Activated CD4-positive, alpha-beta T cell treated with anti-CD3 and anti-CD28 coated beads, Interleukin-2, amount 50 U/mL, for 1 hour (primary cell): Measurements from ENCODE around the gene RUVBL2.

Source experiments
- DNase-seq: peaks from one replicate; pipeline ENCODE4 v3.0.0-alpha.2; 2020

The RUVBL2 gene

DNA sequence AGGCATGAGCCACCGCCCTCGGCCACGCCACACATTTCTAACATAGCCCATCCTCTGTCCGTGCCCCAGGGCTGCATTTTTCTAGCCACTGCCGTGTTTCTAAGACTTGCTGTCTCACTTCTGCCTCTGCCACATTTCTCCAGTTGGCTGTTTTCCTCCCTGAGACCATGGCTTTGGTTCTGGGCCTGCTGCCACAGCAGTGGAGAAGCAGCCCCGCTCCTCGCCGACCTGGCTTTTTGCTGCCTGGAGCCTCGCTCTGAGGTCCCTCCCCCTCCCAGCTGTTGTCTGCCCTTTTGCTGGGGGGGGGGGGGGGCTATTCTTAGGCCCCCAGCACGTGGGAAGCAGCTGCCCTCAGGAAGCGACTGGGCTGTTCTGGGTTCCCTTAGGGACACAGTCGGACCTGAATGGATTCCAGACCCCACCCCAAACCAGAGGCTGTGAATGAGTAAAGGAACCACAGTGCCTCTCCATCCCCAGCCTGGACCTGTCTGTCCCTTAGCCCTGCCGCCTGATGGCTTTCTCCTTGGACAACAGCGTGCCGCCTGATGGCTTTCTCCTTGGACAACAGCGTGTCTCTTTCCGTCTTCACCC, 3.9 kb upstream of the RUVBL2 start:
- no peak for DNase-seq

DNA sequence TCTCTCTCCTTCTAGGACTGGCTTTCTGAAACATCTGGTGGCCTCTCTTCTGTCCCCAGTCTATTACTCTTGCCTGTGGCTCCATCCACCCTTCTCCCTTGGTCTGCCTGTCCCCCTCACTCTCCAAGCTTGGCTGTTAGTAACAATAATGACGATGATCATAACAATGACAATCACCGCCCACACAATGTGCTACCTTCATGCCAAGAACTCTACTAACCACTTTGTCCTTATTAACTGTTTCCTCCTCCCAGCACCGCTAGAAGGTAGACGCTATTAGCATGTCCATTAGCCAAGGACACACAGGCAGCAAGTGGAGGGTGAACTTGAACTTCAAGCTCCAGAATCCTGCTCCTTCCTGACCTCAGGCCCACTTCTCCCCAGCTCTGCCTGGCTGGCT, 3.3 kb upstream of the RUVBL2 start:
- DNase-seq: no peak

DNA sequence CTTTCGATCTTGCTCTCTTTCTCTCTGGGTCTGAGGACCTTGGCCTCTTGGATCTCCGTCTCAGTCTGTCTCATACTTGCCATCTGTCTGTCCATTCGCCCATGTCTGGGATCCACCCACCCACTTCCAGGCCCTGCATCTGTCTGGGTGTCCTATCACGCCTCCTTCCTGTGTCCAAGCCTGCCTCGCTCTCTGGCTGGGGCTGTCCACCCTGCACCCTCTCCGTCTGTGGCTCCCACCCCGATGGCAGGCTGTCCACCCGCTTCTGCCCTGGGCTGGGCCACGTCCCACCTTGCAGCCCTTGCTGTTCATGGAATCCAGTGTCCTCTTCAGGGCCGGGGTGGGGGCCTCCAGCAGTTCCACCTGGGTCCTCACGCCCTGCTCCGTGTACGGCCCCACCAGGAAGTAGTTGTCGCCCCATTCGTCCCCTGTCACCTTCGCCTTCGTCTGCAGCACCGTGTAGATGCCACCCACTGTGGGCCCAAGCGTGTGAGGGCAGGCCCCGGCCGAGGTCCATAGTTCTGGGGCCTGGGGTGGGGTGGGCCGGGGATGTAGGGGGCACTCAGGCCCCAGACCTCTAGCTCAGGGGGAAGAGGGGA, 2.6 kb upstream of the RUVBL2 start:
- DNase-seq: no peak

DNA sequence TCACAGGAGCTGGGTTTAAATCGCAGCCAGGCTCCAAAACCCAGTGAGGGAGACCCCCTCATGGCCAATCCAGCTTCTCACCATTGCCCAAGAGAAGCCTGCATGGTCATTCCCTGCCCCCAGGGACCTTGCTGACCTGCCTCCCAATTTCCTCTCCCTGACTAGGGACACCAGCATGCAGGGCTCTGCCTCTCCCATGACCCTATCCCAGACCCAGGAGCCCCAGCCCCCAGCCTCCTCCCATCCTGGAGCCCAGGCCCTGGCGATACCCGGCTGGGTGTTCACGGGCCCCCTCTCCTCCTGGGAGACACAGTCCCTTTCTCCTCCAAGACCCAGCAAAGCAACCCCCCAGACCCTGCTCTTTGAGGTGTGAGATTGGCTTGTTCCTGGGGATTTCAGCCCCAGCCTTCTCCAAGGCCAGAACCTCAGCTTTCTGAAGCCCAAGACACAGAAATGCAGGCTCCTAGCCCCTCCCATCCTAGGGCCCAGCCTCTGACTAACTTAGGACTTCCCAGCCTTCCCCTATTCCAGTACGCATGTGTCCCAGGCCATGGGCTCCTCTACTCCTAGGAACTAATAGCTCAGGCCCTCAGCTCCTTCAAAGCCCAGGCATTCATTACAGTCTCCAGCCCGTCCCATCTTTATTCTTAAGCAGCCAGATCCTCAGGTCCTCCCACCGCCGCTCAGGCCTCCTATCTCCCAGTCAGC, 1.7 kb upstream of the RUVBL2 start:
- DNase-seq: no peak

DNA sequence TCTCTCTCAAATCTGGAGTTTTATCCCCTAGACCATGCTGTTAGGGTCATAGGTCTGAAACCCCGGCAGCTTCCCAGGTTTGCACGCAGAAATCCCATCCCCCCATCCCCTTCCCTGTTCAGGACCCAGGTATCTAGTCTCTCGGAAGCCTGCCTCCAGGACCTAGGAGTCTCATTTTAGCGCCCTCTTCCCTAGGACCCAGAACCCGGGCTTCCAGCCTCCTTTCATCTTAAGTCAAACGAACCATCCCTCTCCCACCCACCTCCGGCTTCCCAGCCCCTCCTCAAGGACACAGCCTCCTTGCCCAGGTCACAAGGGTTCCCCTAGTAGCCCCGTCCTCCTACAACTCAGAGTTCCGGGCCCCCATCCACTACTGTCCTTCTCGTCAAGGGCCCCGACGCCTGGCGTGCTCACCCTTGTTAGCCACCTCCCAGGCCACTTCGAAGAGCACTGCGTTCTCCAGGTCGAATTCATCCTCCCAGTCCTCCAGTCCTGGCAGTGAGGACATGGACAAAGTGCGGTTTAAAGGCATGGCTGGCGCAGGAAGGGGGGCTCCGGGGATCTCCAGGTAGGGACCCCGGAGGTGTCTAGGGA, 1.0 kb upstream of the RUVBL2 start:
- DNase-seq: no peak

DNA sequence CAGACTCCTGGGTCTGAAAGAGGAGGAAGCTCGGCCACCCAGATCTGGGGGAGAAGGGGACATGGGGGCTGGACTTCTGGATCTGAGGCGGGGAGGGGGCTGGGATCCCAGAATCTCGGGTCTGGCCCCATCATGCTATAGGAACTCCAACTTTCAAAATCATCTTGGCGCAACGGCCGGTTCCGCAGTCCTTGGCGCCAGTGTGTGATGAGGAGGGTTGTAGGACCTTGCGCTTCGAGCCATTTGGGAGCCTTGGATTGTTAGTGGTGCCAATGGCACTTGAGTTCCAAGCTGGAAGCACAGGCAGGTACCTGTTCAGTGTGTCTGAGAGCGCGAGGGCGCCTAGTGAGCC, 324 bp downstream of the RUVBL2 start:
- DNase-seq: no peak

DNA sequence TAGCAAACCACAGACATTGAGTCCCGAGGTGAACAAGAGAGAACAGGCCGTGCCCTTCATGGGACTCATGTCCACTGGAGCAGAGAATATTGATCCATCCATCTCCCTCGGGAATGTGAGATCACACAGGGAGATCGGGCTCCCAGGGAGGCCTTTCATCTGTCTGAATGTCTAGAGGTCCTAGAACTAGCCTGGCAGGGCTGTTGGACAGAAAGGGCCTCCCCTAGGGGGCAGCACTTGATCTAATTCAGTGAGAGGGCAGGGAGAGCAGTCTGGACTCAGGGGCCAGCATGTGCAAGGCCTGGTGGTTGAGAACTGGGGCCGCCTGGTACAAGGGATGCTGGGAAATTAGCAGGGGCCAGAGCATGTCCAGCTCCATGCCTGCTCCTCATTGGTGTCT, 4.3 kb downstream of the RUVBL2 start:
- peak; percentile 49 for DNase-seq

DNA sequence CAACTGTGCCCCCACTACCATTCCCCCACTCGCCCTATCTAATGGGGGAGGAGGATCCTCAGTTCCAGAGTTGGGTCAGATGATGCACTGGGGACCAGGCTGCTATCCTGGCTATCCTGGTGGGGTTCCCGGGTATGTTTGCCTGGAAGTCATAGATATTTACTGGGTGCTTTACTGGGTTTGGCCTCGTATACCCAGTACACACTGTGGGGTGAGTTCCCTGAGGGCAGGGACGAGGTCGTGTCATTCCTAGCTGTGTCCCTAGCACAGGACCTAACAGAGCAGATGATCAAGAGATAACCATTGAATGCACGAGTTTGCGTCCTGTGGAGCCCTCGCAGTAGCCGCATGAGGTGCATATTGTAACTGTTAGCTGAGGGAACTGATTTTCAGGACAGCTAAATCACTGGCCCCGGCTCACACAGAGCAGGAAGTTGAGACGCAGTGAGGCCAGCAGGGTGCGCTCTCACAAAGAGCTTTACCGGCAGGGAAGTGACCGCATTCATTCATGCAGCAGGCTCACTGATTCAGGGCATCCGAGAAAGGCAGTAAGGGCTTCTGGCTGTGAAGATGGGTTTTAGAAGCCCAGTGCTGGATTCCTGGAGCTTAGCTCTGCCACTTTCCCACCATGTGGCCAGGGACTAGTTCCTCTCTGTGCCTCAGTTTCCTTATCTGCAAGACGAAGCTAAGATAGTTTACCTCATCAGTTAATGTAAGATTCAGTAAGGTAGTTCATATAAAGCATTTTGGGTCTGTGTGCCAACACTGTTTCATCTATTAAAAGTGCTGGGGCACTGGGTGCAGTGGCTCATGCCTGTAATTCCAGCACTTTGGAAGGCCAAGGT, 6.0 kb downstream of the RUVBL2 start:
- peak; percentile 74 for DNase-seq

DNA sequence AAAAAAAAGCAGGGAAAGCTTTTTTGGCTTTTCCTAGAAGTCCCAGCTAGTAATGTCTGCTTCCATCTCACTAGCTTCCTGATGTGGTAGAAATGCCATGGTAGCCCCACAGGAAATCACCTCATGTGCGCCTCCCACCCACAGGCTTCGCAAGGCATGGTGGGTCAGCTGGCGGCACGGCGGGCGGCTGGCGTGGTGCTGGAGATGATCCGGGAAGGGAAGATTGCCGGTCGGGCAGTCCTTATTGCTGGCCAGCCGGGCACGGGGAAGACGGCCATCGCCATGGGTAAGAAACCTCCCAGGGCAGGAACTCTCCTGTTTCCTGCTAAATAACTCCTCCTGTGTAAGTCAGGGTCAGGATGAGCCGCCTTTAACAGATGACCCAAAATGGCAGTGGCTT, 10.4 kb downstream of the RUVBL2 start:
- DNase-seq: no peak

DNA sequence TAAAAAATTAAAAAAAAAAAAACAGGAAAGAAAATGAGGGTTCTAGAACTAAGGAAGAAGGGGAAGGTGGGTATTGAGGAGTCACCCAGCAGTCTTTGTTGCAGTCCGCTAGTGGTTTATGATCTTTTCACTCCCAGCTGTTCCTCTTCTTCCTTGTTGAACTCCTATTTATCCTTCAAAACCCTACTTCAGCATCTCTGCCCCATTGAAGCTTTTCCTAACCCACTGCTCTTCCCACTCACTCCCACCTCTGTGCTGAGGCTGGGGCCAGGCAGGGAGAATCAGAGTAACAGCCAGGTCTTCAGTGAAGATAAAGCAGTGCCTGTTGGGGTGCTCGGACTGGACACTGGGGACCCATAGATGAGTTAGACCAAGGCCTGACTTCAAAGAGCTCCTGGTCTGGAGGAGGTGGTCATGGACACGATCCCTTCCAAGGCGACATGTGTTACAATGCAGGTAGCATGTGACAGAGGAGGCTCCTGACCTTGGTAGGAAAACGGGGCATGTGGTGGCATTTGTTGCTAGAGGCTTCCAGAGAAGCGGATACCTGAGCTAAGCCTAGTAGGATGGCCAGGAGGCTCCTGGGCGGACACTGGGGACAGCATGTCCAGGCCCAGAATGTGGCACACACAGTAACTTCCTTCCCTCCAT, 11.4 kb downstream of the RUVBL2 start:
- no peak for DNase-seq

DNA sequence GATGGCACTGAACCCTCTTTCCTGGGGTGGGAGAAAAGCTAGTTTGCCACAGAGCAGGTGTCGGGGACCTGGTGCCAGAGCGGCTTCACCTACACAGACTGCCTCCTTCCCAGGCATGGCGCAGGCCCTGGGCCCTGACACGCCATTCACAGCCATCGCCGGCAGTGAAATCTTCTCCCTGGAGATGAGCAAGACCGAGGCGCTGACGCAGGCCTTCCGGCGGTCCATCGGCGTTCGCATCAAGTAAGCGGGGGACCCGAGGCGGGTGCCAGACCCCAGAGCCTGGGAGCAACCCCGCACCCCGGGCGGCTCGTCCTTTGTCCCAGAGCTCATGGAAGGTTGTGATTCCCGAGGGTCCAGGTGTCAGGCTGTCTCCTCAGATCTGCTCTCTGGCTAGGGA, 13.2 kb downstream of the RUVBL2 start:
- no peak for DNase-seq

DNA sequence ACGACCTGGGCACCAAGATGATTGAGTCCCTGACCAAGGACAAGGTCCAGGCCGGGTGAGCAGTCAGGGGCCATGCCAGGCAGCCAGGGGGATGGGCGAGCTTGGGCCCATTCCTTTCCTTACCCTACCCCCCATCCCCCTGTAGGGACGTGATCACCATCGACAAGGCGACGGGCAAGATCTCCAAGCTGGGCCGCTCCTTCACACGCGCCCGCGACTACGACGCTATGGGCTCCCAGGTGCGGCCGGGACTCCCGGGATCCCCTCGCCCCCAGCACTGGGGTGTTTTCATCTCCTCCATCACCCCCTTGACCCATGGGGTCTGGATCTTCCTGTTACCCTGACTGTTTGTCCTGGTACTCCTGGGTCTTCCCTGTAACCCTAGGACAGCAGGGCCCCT, 16.1 kb downstream of the RUVBL2 start:
- no peak for DNase-seq

DNA sequence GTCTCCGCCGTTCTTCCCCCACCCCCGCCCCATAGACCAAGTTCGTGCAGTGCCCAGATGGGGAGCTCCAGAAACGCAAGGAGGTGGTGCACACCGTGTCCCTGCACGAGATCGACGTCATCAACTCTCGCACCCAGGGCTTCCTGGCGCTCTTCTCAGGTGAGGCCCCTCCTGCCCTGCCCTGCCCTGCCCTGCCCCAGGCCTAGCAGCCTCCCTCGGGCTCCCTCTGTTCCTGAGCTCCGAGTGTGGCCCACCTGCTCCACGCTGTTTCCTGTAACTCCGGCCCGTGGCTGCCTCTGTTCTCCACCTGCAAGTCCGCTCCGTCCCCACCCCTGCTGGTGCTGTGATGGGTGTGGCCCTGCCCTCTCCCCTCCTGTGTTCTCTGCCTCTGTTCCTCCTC, 16.8 kb downstream of the RUVBL2 start:
- DNase-seq: no peak

DNA sequence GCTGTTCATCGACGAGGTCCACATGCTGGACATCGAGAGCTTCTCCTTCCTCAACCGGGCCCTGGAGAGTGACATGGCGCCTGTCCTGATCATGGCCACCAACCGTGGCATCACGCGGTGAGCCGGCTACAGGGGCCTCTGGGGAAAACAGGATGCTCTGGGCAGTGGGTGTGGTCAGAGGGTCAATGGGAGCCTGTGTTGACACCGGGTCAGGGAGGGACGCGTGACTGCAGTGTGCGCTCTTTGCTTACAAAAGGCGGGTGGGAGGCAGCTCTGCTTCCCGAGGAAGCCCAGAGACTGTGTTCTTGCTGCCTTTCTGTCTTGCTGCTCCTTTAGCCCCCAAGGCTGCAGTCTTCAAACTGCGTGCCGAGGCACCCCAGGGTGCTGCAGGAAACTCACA, 17.5 kb downstream of the RUVBL2 start:
- DNase-seq: no peak

DNA sequence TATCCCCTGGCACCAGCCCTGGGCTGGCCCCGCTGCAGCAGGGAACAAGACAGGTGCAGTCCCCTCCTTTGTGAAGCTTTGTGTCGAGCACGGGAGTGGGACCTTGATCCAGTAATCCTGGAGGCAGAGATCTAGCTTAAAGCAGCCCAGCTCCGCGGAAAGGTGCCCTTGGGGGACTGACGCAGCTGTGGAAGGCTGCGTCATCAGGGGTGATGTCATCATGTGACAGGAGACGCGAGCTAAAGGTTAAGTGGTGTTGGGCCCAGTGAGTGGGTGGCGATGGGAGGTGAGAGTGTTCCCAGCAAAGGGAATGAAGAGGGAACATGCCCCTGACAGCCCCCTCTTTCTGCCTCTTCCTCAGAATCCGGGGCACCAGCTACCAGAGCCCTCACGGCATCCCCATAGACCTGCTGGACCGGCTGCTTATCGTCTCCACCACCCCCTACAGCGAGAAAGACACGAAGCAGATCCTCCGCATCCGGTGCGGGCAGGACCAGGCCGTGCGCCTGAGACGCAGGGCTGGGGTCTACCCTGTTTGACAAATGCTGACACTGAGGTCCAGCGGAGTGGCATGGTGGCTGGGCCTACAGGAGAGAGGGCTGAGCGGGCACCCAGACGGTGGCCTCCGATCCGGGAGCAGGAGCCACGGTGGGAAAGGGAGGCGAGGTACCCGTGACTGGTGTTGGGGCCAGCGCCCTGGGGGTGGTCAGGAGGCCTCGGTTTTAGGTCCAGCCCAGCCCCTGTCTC, 20.6 kb downstream of the RUVBL2 start:
- no peak for DNase-seq

DNA sequence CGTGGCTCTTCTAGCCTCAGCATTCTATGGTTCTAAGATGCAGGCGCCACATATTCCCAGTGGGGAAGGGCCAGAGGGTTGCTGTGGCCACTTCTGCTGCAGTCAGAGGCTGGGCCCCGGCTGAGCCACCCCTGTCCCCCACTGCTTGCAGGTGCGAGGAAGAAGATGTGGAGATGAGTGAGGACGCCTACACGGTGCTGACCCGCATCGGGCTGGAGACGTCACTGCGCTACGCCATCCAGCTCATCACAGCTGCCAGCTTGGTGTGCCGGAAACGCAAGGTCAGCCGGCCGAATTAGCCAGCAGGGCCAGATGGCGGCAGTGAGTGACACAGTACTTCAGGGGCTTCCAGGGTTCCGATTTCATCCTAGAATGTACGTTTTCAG, 21.2 kb downstream of the RUVBL2 start:
- DNase-seq: no peak

DNA sequence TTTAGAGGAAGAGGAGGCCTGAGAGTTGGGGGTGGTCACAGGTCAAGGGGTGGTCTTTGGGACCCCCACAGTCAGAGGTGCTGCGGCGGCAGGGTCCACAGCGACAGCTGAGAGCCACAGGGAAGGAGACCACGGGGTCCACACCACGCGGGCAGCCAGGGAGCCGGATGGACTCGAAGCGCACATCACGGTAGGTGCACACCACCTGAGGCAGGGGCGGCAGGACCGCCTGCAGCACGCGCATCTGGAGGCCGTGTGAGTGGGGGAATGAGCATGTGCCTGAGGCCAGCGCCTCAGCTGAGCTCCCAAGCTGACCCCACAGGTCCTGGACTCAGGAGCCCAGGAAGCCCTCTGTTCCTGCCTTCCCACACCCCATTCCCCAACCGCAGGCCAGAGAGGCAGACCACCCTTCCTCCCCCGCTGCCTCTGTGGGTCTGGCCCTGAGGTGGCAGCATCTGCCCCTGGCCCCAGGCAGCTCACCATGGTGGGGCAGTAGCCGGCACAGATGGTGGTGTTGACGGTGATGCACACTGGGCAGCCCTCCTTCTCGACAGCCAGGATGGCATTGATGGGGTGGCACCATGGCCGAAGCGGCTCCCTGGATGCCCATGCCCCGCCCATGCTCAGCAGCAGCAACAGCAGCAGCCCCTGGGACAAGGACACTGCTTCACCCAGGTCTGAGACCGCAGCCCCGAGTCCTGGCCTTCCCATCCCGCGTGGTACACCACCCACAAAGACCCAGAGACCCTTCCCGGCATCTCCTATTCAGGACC, 22.6 kb downstream of the RUVBL2 start:
- DNase-seq: no peak

DNA sequence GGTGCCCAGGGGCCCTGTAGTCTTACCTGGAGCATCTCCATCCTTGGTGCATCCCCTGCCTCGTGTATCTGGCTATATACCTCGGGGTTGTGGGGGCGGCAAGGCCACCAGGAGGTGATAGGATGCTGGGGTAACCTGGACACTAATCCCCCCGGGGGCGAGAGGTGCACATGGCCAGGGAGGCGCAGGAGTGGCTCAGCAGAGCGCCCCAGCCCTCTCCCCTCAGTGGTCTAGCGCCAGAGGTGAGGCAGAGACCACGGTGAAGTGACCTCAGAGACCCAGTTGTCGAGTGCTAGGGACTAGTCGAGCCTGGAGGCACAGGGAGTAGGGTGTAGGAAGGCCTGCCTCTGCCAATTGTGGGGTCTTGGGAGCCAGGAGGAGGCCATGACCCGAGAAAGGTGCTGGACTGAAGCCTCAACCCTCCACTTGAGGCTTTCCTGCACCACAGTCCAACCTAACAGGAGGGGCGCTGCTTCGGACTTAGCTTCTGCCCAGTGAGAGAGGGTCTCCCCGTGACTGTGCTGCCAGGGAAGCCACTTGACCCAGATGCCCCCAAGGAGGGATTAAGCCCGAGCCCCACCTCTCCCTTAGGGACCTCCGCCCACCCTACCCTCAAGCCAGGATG, 23.5 kb downstream of the RUVBL2 start, which contains the start of gene LHB:
Gene LHB, minus strand, starts transcription at position 51 of the 625 bp plus-strand sequence. Its CDS starts 10 bp downstream, at position 41.
- DNase-seq: no peak

DNA sequence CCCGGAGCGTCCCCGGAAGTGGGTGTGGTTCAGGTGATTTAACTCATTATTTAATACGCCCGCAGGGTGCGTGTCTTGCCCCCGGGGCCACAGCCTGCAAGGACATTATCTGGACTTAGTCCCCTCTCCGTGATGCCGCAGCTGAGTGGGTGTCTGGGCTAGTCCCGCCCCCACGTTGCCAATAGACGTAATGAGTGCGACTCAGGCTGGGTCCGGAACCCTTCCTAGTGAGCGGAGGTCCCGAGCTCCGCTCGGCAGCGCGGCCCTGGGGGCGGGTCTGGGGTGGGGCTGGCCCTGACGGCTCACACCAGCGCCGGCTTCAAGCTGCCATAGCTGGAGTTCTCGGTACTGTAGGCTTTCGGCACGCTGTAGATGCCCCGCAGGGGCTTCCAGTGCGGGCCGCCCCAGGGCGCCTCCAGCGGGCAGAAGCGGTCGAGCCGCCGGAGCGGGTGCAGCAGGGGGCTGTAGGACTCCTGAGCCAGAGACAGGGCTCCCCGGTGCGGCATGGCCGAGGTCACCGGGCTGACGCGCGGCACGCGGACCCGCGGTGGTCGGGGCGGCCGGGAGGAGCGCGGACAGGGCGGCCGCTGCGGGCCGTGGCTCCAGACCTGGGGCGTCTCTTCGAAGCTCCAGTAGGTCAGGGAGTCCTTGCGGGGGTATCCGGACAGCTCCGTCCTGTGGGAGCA, 24.1 kb downstream of the RUVBL2 start:
- peak; percentile 68 for DNase-seq
